PC-3 (cell line): ENCODE data around the gene HMCN1. TPM values are rescaled to one million over a fixed set of nuclear protein-coding genes. Genes with fewer than 3 reads are reported as not detected.
A peak's percentile ranks its signal among the peaks of the same experiment; 100 is the strongest.

Source experiments
- ATAC-seq: fragments of 200-7000 bp; cut with Tn5 transposase; 2 replicates; pipeline ENCODE4 v1.9.1; 2020; ENCODE audit warnings: mild to moderate bottlenecking, moderate library complexity
- BruUV-seq: library from RNA; stranded (reverse); fragments of 400-500 nt; replicated peaks from 2 replicates; lab custom pipeline; 2021; lab: Mats Ljungman, UMichigan
- CTCF ChIA-PET: fragments of 300-600 bp; sonication (Branson Sonifier 250); formaldehyde crosslinking; loops from one replicate; lab custom pipeline; 2022; ENCODE audit warnings: antibody characterized with exemption; lab: Charles Lee
- POLR2A ChIA-PET: fragments of 300-600 bp; sonication (Branson Sonifier 250); formaldehyde crosslinking; loops from one replicate; lab custom pipeline; 2022; ENCODE audit warnings: antibody characterized with exemption; ENCODE audit not compliant: unreplicated experiment; lab: Charles Lee
- DNase-seq: peaks from one replicate; pipeline ENCODE4 v3.0.0-alpha.2; 2015
- H2AFZ ChIP-seq: fragments of 300-600 bp; sonication (generic); 2 replicates; pipeline ENCODE4 v1.6.0; 2016; ENCODE audit warnings: antibody characterized with exemption, low read length
- H3F3A ChIP-seq: fragments of 300-600 bp; sonication (generic); one replicate; pipeline ENCODE4 v1.6.0; 2017; ENCODE audit warnings: antibody characterized with exemption, low read length, control low read depth, mild to moderate bottlenecking; ENCODE audit not compliant: unreplicated experiment
- H3K27ac ChIP-seq: fragments of 300-600 bp; sonication (generic); 2 replicates; pipeline ENCODE4 v1.5.1; 2016; ENCODE audit warnings: mild to moderate bottlenecking, low read length
- H3K27me3 ChIP-seq: fragments of 300-600 bp; sonication (generic); 2 replicates; pipeline ENCODE4 v1.6.1; 2016; ENCODE audit warnings: low read length, mixed read lengths
- H3K36me3 ChIP-seq: fragments of 300-600 bp; sonication (generic); 2 replicates; pipeline ENCODE4 v1.6.1; 2016; ENCODE audit warnings: low read depth, mixed run types, low read length, mixed read lengths
- H3K4me1 ChIP-seq: fragments of 300-600 bp; sonication (generic); 2 replicates; pipeline ENCODE4 v1.5.1; 2016; ENCODE audit warnings: low read length; ENCODE audit not compliant: insufficient read depth
- H3K4me2 ChIP-seq: fragments of 300-600 bp; sonication (generic); 2 replicates; pipeline ENCODE4 v1.6.0; 2016; ENCODE audit warnings: low read length
- H3K4me3 ChIP-seq: fragments of 300-600 bp; sonication (generic); 2 replicates; pipeline ENCODE4 v1.5.1; 2016; ENCODE audit warnings: mild to moderate bottlenecking, low read length, mixed read lengths
- H3K79me2 ChIP-seq: fragments of 300-600 bp; sonication (generic); 2 replicates; pipeline ENCODE4 v1.6.1; 2017; ENCODE audit warnings: low read length, mixed read lengths
- H3K9ac ChIP-seq: fragments of 300-600 bp; sonication (generic); 2 replicates; pipeline ENCODE4 v1.6.0; 2016; ENCODE audit warnings: mild to moderate bottlenecking, low read length
- H3K9me2 ChIP-seq: fragments of 300-600 bp; sonication (generic); replicated peaks from 2 replicates; pipeline ENCODE4 v1.6.1; 2016; ENCODE audit warnings: mixed run types, low read length, mixed read lengths
- H3K9me3 ChIP-seq: fragments of 300-600 bp; sonication (generic); 2 replicates; pipeline ENCODE4 v1.6.1; 2016; ENCODE audit warnings: low read length, mixed read lengths
- H4K20me1 ChIP-seq: fragments of 300-600 bp; sonication (generic); 2 replicates; pipeline ENCODE4 v1.6.1; 2016; ENCODE audit warnings: low read length, mixed read lengths
- EZH2 ChIP-seq: fragments of 300-600 bp; sonication (generic); IDR thresholded peaks from one replicate; pipeline ENCODE4 v1.6.1; 2017; ENCODE audit warnings: antibody characterized with exemption, mild to moderate bottlenecking, low read length; ENCODE audit not compliant: unreplicated experiment
- EZH2phosphoT487 ChIP-seq: fragments of 300-600 bp; sonication (generic); IDR thresholded peaks from 2 replicates; pipeline ENCODE4 v1.6.1; 2018; ENCODE audit warnings: mild to moderate bottlenecking, antibody characterized with exemption, low read length, borderline replicate concordance
- intact Hi-C: fragments of 100-400 bp; cut with micrococcal nuclease; formaldehyde crosslinking; loops from 2 replicates; pipeline ENCODE4 v1.9.0; 2023
- total RNA-seq: library from RNA; depleted of rRNA; stranded (reverse); fragments of >200 nt; gene quantifications from 2 replicates; pipeline ENCODE4 v1.2.3, GENCODE V29; 2014
- TF ChIP-seq, protein P1 (sequence below): fragments of 300-600 bp; sonication (generic); conservative IDR thresholded peaks from 2 replicates; pipeline ENCODE4 v1.5.1; 2017; ENCODE audit warnings: antibody characterized with exemption, low read depth, mild to moderate bottlenecking, low read length

HMCN1 gene
- total RNA-seq, 1 experiment from 2014 or later, result 0.66 TPM

DNA sequence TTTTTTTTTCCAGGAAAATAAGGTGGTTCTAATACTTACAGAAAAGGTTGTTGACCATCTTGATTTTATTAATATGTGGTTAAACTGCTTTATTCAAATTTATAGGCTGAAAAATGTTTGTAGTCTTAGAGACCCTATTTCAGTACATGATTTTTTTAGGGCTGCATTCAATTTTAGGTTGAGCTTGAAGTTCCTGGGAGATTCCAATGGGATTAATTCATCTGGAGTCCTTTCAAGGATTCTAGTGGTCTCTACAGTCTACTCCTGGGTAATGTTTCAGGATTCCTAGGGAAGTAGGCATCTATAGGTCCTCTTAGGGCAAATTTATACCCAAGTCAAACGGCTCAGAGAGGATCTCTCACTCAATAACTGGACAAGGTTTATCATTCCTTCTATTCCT lies 126.7 kb downstream of the HMCN1 start:
- no peak overlapping the region for H2AFZ ChIP-seq
- H3K9me3 ChIP-seq, result no peaks in the 10 kb centered on the region
- H3F3A ChIP-seq, result peaks cover 14% of the 10 kb centered on the region
- DNase-seq (no peak), ATAC-seq (no peak)
- no TSS peak for BruUV-seq
- no peak overlapping the region for H3K9ac ChIP-seq
- no peaks in the 10 kb centered on the region for H3K9me2 ChIP-seq
- intact Hi-C loops, result no loop called here
- peaks cover 53% of the 10 kb centered on the region for H3K4me1 ChIP-seq
- H4K20me1 ChIP-seq, result no peaks in the 10 kb centered on the region
- POLR2A ChIA-PET, result no interaction called here
- no peaks in the 10 kb centered on the region for H3K27me3 ChIP-seq
- no peaks in the 10 kb centered on the region for H3K79me2 ChIP-seq
- no peaks in the 10 kb centered on the region for H3K36me3 ChIP-seq
- CTCF ChIA-PET, result no interaction called here
- H3K4me3 ChIP-seq, result no peak overlapping the region
- TF ChIP-seq EZH2, result no peak
- TF ChIP-seq, protein P1, sequence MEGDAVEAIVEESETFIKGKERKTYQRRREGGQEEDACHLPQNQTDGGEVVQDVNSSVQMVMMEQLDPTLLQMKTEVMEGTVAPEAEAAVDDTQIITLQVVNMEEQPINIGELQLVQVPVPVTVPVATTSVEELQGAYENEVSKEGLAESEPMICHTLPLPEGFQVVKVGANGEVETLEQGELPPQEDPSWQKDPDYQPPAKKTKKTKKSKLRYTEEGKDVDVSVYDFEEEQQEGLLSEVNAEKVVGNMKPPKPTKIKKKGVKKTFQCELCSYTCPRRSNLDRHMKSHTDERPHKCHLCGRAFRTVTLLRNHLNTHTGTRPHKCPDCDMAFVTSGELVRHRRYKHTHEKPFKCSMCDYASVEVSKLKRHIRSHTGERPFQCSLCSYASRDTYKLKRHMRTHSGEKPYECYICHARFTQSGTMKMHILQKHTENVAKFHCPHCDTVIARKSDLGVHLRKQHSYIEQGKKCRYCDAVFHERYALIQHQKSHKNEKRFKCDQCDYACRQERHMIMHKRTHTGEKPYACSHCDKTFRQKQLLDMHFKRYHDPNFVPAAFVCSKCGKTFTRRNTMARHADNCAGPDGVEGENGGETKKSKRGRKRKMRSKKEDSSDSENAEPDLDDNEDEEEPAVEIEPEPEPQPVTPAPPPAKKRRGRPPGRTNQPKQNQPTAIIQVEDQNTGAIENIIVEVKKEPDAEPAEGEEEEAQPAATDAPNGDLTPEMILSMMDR, result no peak
- no peak for TF ChIP-seq EZH2phosphoT487
- no peak overlapping the region for H3K27ac ChIP-seq
- no peak overlapping the region for H3K4me2 ChIP-seq

DNA sequence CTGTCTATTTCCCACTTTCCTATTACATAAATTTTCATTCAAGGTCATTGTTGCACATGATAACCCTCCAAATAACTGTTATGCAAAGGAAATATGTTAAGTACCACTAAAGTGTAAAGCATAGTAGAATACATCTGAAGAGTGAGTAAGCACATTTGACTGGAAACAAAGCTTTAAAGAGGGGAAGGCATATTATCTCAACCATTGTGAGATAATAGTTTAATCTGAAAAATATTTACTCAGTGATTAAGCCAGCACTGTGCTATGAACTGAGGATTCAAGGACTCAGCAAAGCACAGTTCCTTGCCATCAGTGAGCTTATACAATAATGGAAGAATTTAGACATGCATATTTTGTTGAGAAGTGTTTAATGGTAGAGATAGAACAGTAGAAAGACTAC lies 127.4 kb downstream of the HMCN1 start:
- Histone ChIP-seq H4K20me1 (no peaks in the 10 kb centered on the region), H3K27me3 (no peaks in the 10 kb centered on the region), H3K4me1 (peaks cover 47% of the 10 kb centered on the region), H3K4me2 (no peak overlapping the region), H3K27ac (no peak overlapping the region), H3K79me2 (no peaks in the 10 kb centered on the region), H3K9ac (no peak overlapping the region), H3K9me3 (no peaks in the 10 kb centered on the region), H3K9me2 (no peaks in the 10 kb centered on the region), H3K4me3 (no peak overlapping the region), H2AFZ (no peak overlapping the region), H3F3A (peaks cover 13% of the 10 kb centered on the region), H3K36me3 (no peaks in the 10 kb centered on the region)
- DNase-seq, result peak; percentile 25
- CTCF ChIA-PET, result no interaction called here
- no peak for TF ChIP-seq EZH2phosphoT487
- TF ChIP-seq EZH2, result no peak
- TF ChIP-seq, protein P1, result no peak
- POLR2A ChIA-PET, result no interaction called here
- intact Hi-C loops, result no loop called here
- ATAC-seq, result peak; percentile 19; the same call in 1 of the 2 replicates
- no TSS peak for BruUV-seq

GRCh38 chr1:185862235-185862634 lies 128.0 kb downstream of the HMCN1 start:
- H3K27me3 ChIP-seq, result no peaks in the 10 kb centered on the region
- intact Hi-C loops, result no loop called here
- no peak overlapping the region for H3K27ac ChIP-seq
- no peaks in the 10 kb centered on the region for H3K36me3 ChIP-seq
- DNase-seq, result peak; percentile 21
- no peak overlapping the region for H3K4me3 ChIP-seq
- H3K4me2 ChIP-seq, result no peak overlapping the region
- POLR2A ChIA-PET, result no interaction called here
- ATAC-seq, result no peak
- peaks cover 43% of the 10 kb centered on the region for H3K4me1 ChIP-seq
- no peaks in the 10 kb centered on the region for H3K9me2 ChIP-seq
- no peak overlapping the region for H2AFZ ChIP-seq
- no peaks in the 10 kb centered on the region for H3K79me2 ChIP-seq
- peaks cover 7% of the 10 kb centered on the region for H3F3A ChIP-seq
- H3K9ac ChIP-seq, result no peak overlapping the region
- no TSS peak for BruUV-seq
- H3K9me3 ChIP-seq, result no peaks in the 10 kb centered on the region
- no peak for TF ChIP-seq EZH2
- no peak for TF ChIP-seq EZH2phosphoT487
- TF ChIP-seq, protein P1, result no peak
- no peaks in the 10 kb centered on the region for H4K20me1 ChIP-seq
- CTCF ChIA-PET, result no interaction called here
